GM13976 (cell line): Measurements from ENCODE around the gene GJD2.

Experiments used
- DNase-seq: peaks from one replicate; pipeline ENCODE4 v3.0.0; 2012; ENCODE audit warnings: low spot score
- in situ Hi-C: fragments of 300-500 bp; cut with MboI; formaldehyde crosslinking; loops from one replicate; pipeline ENCODE4 v1.12.0; 2022; ENCODE audit warnings: low sequenced_read_pairs, mixed read lengths, inconsistent platforms; ENCODE audit not compliant: unreplicated experiment
- TF ChIP-seq, protein P1 (sequence below): IDR thresholded peaks from 2 replicates; pipeline ENCODE4 v1.5.1; 2012; ENCODE audit warnings: borderline replicate concordance, mild to moderate bottlenecking; ENCODE audit not compliant: insufficient read depth; ENCODE audit errors: extremely low read depth, missing control alignments, control extremely low read depth

GJD2 gene

DNA sequence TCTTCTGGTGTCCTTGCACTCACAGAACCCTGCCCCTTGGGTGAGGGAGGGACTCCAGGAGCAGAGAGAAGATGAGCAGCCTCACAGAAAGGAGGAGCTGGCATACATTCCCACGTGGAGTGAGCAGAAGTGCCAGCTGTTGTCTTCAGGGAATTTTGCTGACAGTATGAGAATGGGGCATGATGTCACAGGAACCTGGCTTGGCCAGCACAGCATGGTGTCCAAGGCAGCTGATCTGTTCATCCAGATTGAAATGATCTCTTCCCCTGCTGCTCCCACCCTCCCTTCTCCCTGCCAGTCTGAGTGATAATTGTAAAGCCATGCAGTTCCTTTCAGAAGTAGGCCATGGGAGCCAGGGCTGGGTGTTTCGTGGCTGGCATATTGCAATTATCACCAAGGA lies 53.3 kb downstream of the GJD2 start:
- TF ChIP-seq, protein P1, sequence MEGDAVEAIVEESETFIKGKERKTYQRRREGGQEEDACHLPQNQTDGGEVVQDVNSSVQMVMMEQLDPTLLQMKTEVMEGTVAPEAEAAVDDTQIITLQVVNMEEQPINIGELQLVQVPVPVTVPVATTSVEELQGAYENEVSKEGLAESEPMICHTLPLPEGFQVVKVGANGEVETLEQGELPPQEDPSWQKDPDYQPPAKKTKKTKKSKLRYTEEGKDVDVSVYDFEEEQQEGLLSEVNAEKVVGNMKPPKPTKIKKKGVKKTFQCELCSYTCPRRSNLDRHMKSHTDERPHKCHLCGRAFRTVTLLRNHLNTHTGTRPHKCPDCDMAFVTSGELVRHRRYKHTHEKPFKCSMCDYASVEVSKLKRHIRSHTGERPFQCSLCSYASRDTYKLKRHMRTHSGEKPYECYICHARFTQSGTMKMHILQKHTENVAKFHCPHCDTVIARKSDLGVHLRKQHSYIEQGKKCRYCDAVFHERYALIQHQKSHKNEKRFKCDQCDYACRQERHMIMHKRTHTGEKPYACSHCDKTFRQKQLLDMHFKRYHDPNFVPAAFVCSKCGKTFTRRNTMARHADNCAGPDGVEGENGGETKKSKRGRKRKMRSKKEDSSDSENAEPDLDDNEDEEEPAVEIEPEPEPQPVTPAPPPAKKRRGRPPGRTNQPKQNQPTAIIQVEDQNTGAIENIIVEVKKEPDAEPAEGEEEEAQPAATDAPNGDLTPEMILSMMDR: no peak
- DNase-seq: no peak
- in situ Hi-C loops: loop anchor here (10.0 kb wide), 1 partner anchor 223 kb away; no protein-coding TSS in a partner anchor
